Lower lobe of right lung (tissue), 2 donors: Measurements from ENCODE around the gene HERPUD1. TPM values are rescaled to one million over a fixed set of nuclear protein-coding genes. Genes with fewer than 3 reads are reported as not detected.

Source experiments
- ATAC-seq, 2 donors: fragments of 200-7000 bp; cut with Tn5 transposase; one replicate each; pipeline ENCODE4 v1.9.1; 2020 to 2022; ENCODE audit warnings: mild to moderate bottlenecking in 2 of 2, moderate library complexity in 2 of 2
- DNase-seq: peaks from one replicate; pipeline ENCODE4 v3.0.0-alpha.2; 2020
- H3K27ac ChIP-seq: fragments of 200-600 bp; one replicate; pipeline ENCODE4 v1.8.0; 2022
- H3K27me3 ChIP-seq: fragments of 200-600 bp; one replicate; pipeline ENCODE4 v1.8.0; 2022; ENCODE audit warnings: low read depth
- H3K36me3 ChIP-seq: fragments of 200-600 bp; one replicate; pipeline ENCODE4 v1.8.0; 2022; ENCODE audit warnings: mild to moderate bottlenecking
- H3K4me1 ChIP-seq: fragments of 200-600 bp; one replicate; pipeline ENCODE4 v1.8.0; 2022
- H3K4me3 ChIP-seq: fragments of 200-600 bp; one replicate; pipeline ENCODE4 v1.8.0; 2022; ENCODE audit warnings: mild to moderate bottlenecking
- H3K9me3 ChIP-seq: fragments of 200-600 bp; one replicate; pipeline ENCODE4 v1.8.0; 2022
- intact Hi-C: fragments of 100-400 bp; cut with DNase I; formaldehyde crosslinking; loops from one replicate; pipeline ENCODE4 v1.11.0; 2022
- total RNA-seq: library from RNA; stranded (reverse); fragmentation: NEBNext Ultra II Directional; extraction: Animal tissue kit (Norgen Biotek cat#: 25700); gene quantifications from one replicate; pipeline ENCODE4 v1.2.1, GENCODE V29; 2021
- TF ChIP-seq, protein P1 (sequence below): fragments of 200-600 bp; IDR thresholded peaks from one replicate; pipeline ENCODE4 v1.8.0; 2022; ENCODE audit warnings: antibody characterized with exemption, mild to moderate bottlenecking
- donor health status: DM: no; HTN: yes; CAD: no; lungs with severe emphysema.

Gene HERPUD1
- total RNA-seq, 1 donor from 2014 or later = 174 TPM

DNA sequence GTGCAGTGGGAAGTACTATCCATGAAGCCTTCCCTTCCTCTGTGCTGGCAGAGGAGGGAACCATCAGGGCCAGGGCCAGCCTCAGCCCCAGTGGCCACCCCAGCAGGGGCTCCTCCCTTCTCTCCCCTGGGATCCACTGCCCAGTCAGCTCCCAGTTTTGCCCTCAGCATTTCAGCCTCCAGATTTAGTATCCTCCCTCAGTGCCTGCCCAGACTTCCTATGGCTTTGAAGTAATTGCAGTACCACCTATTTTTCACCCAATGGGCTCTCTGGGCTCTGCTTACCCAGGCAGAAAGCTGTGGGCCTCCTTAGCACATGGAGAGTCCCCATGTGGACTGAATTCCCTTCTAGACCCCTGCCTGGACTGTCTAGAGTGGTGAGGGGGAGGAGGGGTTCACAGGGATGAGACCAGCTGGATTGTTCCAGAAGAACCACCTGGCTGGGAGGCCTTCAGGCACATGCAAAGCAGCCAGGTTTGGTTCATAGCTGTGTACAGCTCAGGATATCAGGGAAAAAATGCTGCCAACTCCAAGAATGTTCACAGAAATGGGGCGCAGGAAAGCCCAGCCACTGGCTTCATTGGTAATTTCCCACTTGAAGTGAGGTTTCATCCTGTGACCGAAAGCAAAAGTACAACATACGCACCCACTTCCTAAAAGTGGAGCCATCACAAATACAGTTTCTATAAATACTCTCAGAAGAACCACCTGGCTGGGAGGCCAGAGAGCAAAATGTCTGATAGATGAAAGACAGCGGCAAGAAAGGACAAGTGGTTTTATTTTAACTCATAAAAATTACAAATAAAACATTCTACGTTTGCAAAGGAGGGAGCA lies 15.2 kb upstream of the HERPUD1 start:
- Histone ChIP-seq H3K36me3 (no peaks in the 10 kb centered on the region), H3K9me3 (no peaks in the 10 kb centered on the region), H3K27me3 (no peaks in the 10 kb centered on the region), H3K4me3 (no peak overlapping the region), H3K27ac (peak overlapping the region; percentile 64), H3K4me1 (peaks cover 48% of the 10 kb centered on the region)
- intact Hi-C loops = no loop called here
- DNase-seq (no peak), ATAC-seq (peak; percentile 42 to 63)
- TF ChIP-seq, protein P1, sequence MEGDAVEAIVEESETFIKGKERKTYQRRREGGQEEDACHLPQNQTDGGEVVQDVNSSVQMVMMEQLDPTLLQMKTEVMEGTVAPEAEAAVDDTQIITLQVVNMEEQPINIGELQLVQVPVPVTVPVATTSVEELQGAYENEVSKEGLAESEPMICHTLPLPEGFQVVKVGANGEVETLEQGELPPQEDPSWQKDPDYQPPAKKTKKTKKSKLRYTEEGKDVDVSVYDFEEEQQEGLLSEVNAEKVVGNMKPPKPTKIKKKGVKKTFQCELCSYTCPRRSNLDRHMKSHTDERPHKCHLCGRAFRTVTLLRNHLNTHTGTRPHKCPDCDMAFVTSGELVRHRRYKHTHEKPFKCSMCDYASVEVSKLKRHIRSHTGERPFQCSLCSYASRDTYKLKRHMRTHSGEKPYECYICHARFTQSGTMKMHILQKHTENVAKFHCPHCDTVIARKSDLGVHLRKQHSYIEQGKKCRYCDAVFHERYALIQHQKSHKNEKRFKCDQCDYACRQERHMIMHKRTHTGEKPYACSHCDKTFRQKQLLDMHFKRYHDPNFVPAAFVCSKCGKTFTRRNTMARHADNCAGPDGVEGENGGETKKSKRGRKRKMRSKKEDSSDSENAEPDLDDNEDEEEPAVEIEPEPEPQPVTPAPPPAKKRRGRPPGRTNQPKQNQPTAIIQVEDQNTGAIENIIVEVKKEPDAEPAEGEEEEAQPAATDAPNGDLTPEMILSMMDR = no peak

DNA sequence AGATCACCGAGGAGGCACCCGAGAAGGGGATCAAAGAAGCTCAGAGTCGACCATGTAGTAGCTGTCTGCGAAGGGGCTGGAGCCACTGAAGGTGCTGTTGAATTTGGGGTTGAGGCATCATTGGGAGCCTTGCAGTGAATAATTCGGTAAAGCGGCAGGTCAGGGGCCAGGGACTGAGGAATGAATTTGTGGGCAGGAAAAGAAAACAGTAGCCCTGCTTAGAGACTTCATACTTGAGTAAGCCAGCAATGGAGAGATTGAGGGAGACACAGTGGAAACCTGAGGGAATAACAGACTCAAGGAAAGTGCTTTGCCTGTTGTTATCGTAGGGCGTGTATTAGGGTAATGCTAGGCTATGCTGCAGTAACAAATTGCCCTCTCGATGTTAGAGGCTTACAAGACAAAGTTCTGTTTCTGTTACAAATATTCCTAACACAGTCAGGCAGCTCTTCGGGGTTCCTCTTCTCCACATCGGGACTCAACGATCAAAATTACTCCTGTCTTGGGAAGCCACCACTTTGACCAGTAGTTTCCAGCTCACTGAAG lies 13.4 kb upstream of the HERPUD1 start:
- H3K4me3 ChIP-seq = no peak overlapping the region
- intact Hi-C loops = no loop called here
- TF ChIP-seq, protein P1 = no peak
- no peaks in the 10 kb centered on the region for H3K36me3 ChIP-seq
- ATAC-seq (no peak), DNase-seq (no peak)
- H3K9me3 ChIP-seq = no peaks in the 10 kb centered on the region
- no peak overlapping the region for H3K27ac ChIP-seq
- peaks cover 31% of the 10 kb centered on the region for H3K4me1 ChIP-seq
- H3K27me3 ChIP-seq = no peaks in the 10 kb centered on the region

DNA sequence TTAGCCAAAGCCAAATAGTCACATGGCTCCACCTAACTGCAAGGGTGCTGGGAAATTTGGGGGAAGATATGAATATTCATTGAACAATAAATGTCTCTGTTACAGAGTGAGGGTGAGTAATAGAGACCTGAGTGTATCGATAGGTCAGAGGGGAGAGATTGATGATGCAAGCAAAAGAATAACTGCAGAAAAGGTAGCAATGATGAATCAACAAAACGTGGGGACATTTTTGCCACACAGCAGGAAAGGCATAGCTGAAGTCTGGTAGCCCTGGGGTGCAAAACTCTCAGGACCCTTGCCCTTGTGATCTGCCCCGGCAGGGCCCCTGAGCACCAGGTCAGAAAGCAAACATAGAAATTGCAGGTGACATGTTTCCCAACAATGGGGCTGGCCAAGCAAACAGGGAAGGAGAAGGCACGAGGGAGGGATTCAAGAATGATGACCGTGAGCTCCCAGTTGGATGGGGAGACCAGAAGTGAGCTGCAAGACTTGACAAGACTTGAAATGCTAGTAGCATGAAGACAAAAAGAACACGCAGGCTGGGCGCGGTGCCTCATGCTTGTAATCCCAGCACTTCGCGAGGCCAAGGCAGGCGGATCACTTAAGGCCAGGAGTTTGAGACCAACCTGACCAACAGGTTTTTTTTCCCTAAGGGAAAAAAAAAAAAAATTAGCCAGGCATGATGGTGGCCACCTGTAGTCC lies 12.7 kb upstream of the HERPUD1 start:
- Histone ChIP-seq H3K9me3 (no peaks in the 10 kb centered on the region), H3K27me3 (no peaks in the 10 kb centered on the region), H3K4me1 (peaks cover 24% of the 10 kb centered on the region), H3K36me3 (no peaks in the 10 kb centered on the region), H3K27ac (no peak overlapping the region), H3K4me3 (no peak overlapping the region)
- DNase-seq (no peak), ATAC-seq (no peak)
- intact Hi-C loops = no loop called here
- TF ChIP-seq, protein P1 = no peak

DNA sequence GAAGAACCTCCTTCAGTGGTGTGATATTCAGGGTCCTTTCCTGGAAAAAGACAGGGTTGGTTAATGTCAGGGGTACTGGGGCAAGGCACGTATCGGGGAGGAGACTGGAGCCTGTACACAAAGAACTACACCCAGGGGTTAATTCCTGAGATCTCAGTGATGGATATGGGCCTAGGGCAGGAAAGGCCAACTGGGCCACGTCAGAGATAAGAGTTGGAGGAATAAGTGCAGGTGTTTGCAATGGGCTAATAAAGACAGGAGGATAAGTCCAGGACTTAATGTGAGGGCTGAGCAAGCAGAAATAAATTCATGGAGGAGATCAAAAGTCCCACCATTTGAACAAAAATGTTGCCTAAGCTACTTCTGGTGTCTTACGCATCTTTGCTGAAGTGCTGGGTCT lies 10.4 kb upstream of the HERPUD1 start:
- intact Hi-C loops = no loop called here
- no peaks in the 10 kb centered on the region for H3K27me3 ChIP-seq
- DNase-seq (no peak), ATAC-seq (no peak)
- H3K4me3 ChIP-seq = no peak overlapping the region
- TF ChIP-seq, protein P1 = no peak
- peaks cover 11% of the 10 kb centered on the region for H3K4me1 ChIP-seq
- H3K27ac ChIP-seq = no peak overlapping the region
- H3K36me3 ChIP-seq = no peaks in the 10 kb centered on the region
- no peaks in the 10 kb centered on the region for H3K9me3 ChIP-seq

DNA sequence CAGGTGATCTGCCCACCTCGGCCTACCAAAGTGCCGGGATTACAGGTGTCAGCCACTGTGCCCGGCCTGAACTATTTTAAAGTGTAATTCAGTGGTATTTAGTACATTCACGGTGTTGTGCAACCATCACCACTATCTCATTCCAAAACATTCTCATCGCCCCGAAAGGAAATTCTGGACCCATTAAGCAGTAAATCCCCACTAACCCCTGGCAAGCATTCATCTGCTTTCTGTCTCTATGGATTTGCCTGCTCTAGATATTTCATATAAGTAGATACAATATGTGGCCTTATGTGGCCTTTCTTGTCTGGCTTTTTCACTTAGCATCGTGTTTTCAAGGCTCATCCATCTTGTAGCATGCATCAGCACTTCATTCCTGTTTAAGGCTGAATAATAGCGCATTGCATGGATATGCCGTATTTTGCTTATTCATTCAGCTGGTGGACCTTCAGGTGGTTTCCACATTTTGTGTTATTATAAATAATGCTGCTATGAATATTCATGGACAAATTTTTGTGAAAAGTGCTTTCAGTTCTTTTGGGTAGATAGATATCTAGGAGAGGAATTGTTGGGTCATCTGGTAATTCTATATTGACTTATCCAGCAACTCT lies 8.4 kb upstream of the HERPUD1 start:
- no peaks in the 10 kb centered on the region for H3K36me3 ChIP-seq
- H3K4me1 ChIP-seq = no peaks in the 10 kb centered on the region
- DNase-seq (no peak), ATAC-seq (no peak)
- TF ChIP-seq, protein P1 = no peak
- no peak overlapping the region for H3K27ac ChIP-seq
- H3K9me3 ChIP-seq = no peaks in the 10 kb centered on the region
- intact Hi-C loops = no loop called here
- H3K27me3 ChIP-seq = no peaks in the 10 kb centered on the region
- H3K4me3 ChIP-seq = no peak overlapping the region
